ENCODE results near the gene PNKD.

Gene PNKD

GRCh38 chr2:218224186-218224585 lies 46.1 kb upstream of the PNKD start:
- Histone ChIP-seq H3K36me3 (ENCODE audit: insufficient read depth, low read length) (peaks cover 92% of the 10 kb centered on the region), H3K79me2 (ENCODE audit: insufficient read depth, low read length) (peaks cover 61% of the 10 kb centered on the region), H3F3A (ENCODE audit: insufficient read depth, low read length) (no peaks in the 10 kb centered on the region), H3K4me3 (ENCODE audit: low read depth, low read length, poor library complexity, severe bottlenecking) (no peak overlapping the region), H4K20me1 (ENCODE audit: insufficient read depth, low read length) (peaks cover 6% of the 10 kb centered on the region; the same call in 1 of the 2 replicates), H3K9ac (ENCODE audit: low read length) (no peak overlapping the region), H3K4me1 (ENCODE audit: insufficient read depth, low read length, severe bottlenecking) (peaks cover 42% of the 10 kb centered on the region), H3K9me3 (ENCODE audit: low read length) (no peaks in the 10 kb centered on the region), H2AFZ (ENCODE audit: low read length) (no peak overlapping the region), H3K4me2 (ENCODE audit: low read length) (no peak overlapping the region), H3K27ac (ENCODE audit: low read depth, low read length, poor library complexity, severe bottlenecking) (no peak overlapping the region), H3K9me2 (ENCODE audit: low read depth, low read length) (no peaks in the 10 kb centered on the region), H3K27me3 (ENCODE audit: insufficient read depth, low read length) (no peaks in the 10 kb centered on the region)
- TF ChIP-seq CTCF (IDR thresholded peaks at IDR 0.05; ENCODE audit: low read length) (no peak), EZH2 (IDR thresholded peaks at IDR 0.05; ENCODE audit: borderline replicate concordance, low read length) (no peak)

- Histone ChIP-seq H2AFZ (ENCODE audit: low read length) (no peak overlapping the region), H3K36me3 (ENCODE audit: insufficient read depth, low read length) (peaks cover 96% of the 10 kb centered on the region), H3K27ac (ENCODE audit: low read depth, low read length, poor library complexity, severe bottlenecking) (no peak overlapping the region), H3F3A (ENCODE audit: insufficient read depth, low read length) (no peaks in the 10 kb centered on the region), H3K9me3 (ENCODE audit: low read length) (no peaks in the 10 kb centered on the region), H3K4me1 (ENCODE audit: insufficient read depth, low read length, severe bottlenecking) (peaks cover 26% of the 10 kb centered on the region), H3K27me3 (ENCODE audit: insufficient read depth, low read length) (no peaks in the 10 kb centered on the region), H3K9me2 (ENCODE audit: low read depth, low read length) (no peaks in the 10 kb centered on the region), H4K20me1 (ENCODE audit: insufficient read depth, low read length) (peaks cover 6% of the 10 kb centered on the region; the same call in 1 of the 2 replicates), H3K9ac (ENCODE audit: low read length) (no peak overlapping the region), H3K4me3 (ENCODE audit: low read depth, low read length, poor library complexity, severe bottlenecking) (no peak overlapping the region), H3K79me2 (ENCODE audit: insufficient read depth, low read length) (peaks cover 34% of the 10 kb centered on the region), H3K4me2 (ENCODE audit: low read length) (no peak overlapping the region)
- TF ChIP-seq CTCF (IDR thresholded peaks at IDR 0.05; ENCODE audit: low read length) (no peak), EZH2 (IDR thresholded peaks at IDR 0.05; ENCODE audit: borderline replicate concordance, low read length) (no peak)
These were observed 43.4 kb upstream of the PNKD start for GRCh38 chr2:218226903-218227302.

- H3K36me3 ChIP-seq (ENCODE audit: insufficient read depth, low read length): peaks cover 97% of the 10 kb centered on the region
- peak overlapping the region; percentile 43 for H3K27ac ChIP-seq (ENCODE audit: low read depth, low read length, poor library complexity, severe bottlenecking)
- TF ChIP-seq CTCF (IDR thresholded peaks at IDR 0.05; ENCODE audit: low read length) (no peak), EZH2 (IDR thresholded peaks at IDR 0.05; ENCODE audit: borderline replicate concordance, low read length) (no peak)
- H3F3A ChIP-seq (ENCODE audit: insufficient read depth, low read length): no peaks in the 10 kb centered on the region
- no peak overlapping the region for H3K4me2 ChIP-seq (ENCODE audit: low read length)
- no peak overlapping the region for H3K9ac ChIP-seq (ENCODE audit: low read length)
- no peaks in the 10 kb centered on the region for H3K9me2 ChIP-seq (ENCODE audit: low read depth, low read length)
- H3K9me3 ChIP-seq (ENCODE audit: low read length): no peaks in the 10 kb centered on the region
- peaks cover 18% of the 10 kb centered on the region for H3K79me2 ChIP-seq (ENCODE audit: insufficient read depth, low read length)
- H3K27me3 ChIP-seq (ENCODE audit: insufficient read depth, low read length): no peaks in the 10 kb centered on the region
- no peak overlapping the region for H3K4me3 ChIP-seq (ENCODE audit: low read depth, low read length, poor library complexity, severe bottlenecking)
- peaks cover 16% of the 10 kb centered on the region for H3K4me1 ChIP-seq (ENCODE audit: insufficient read depth, low read length, severe bottlenecking)
- no peak overlapping the region for H2AFZ ChIP-seq (ENCODE audit: low read length)
- H4K20me1 ChIP-seq (ENCODE audit: insufficient read depth, low read length): peaks cover 4% of the 10 kb centered on the region; the same call in 1 of the 2 replicates
These were observed 41.8 kb upstream of the PNKD start for GRCh38 chr2:218228366-218229090.
